ENCODE data around the gene CGB1. TPM values are rescaled to one million over a fixed set of nuclear protein-coding genes. Genes with fewer than 3 reads are reported as not detected.
A peak's percentile ranks its signal among the peaks of the same experiment; 100 is the strongest.

Gene CGB1
- total and polyA plus RNA-seq, 2 donors from 2014 or later, result not detected

DNA sequence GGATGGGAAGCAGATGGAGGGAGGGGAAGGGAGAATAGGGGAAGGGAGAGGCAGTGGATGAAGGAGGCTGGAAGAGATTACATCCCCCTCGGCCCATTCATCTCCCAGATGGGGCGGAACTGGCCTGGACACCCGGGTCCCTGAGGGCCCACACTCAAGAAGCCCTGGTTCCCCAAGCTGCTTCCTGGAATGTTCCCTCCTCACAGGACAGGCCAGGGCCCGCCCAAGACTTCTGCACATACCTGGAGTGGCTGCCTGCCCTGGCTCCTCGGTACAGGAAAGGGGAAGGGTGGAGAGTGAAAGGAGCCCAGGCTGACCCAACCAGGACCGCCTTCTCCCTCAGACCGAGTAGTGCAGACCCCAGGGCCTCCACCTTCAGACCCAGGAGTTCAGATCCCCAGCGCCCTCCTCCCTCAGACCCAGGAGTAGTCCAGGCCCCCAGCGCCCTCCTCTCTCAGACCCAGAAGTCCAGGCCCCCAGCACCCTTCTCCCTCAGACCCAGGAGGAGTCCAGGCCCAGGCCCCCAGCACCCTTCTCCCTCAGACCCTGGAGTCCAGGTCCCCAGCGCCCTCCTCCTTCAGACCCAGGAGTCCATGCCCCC, 27.4 kb upstream of the CGB1 start:
- TF ChIP-seq CTCF (IDR thresholded peaks at IDR 0.05; ENCODE audit: borderline replicate concordance, extremely low read depth, insufficient read depth), result no peak
- no peaks in the 10 kb centered on the region for H3K36me3 ChIP-seq (ENCODE audit: control insufficient read depth in 2 of 3, insufficient read depth in 3 of 3, low read length in 3 of 3)
- H3K27ac ChIP-seq (ENCODE audit: low read depth in 2 of 2, low read length in 2 of 2), result no peak overlapping the region
- FAIRE-seq (no peak), DNase-seq (no peak)
- no peaks in the 10 kb centered on the region for H3K4me1 ChIP-seq (ENCODE audit: control insufficient read depth in 2 of 3, insufficient read depth in 2 of 3, low read depth in 1 of 3, low read length in 3 of 3)
- peaks cover 2% of the 10 kb centered on the region for H3K27me3 ChIP-seq (ENCODE audit: control insufficient read depth, insufficient read depth, low read length)
- intact Hi-C loops (cut with DNase I), result no loop called here
- no peak overlapping the region for H3K4me3 ChIP-seq (ENCODE audit: low read length in 3 of 3)
- H3K9ac ChIP-seq (ENCODE audit: low read length in 3 of 3), result no peak overlapping the region
- no peaks in the 10 kb centered on the region for H3K9me3 ChIP-seq (ENCODE audit: control insufficient read depth in 2 of 3, insufficient read depth in 1 of 3, low read length in 3 of 3)

GRCh38 chr19:49061445-49061844, 24.8 kb upstream of the CGB1 start:
- H3K9ac ChIP-seq (ENCODE audit: low read length in 3 of 3), result no peak overlapping the region
- DNase-seq, result no peak
- no peaks in the 10 kb centered on the region for H3K9me3 ChIP-seq (ENCODE audit: control insufficient read depth in 2 of 3, insufficient read depth in 1 of 3, low read length in 3 of 3)
- no peak for FAIRE-seq
- H3K27ac ChIP-seq (ENCODE audit: low read depth in 2 of 2, low read length in 2 of 2), result no peak overlapping the region
- peaks cover 6% of the 10 kb centered on the region for H3K27me3 ChIP-seq (ENCODE audit: control insufficient read depth, insufficient read depth, low read length)
- peaks cover 0 to 4% (median 0%) of the 10 kb centered on the region in 3 donors for H3K4me1 ChIP-seq (ENCODE audit: control insufficient read depth in 2 of 3, insufficient read depth in 2 of 3, low read depth in 1 of 3, low read length in 3 of 3)
- H3K4me3 ChIP-seq (ENCODE audit: low read length in 3 of 3), result no peak overlapping the region
- no peak for TF ChIP-seq CTCF (IDR thresholded peaks at IDR 0.05; ENCODE audit: borderline replicate concordance, extremely low read depth, insufficient read depth)
- intact Hi-C loops (cut with DNase I), result no loop called here
- H3K36me3 ChIP-seq (ENCODE audit: control insufficient read depth in 2 of 3, insufficient read depth in 3 of 3, low read length in 3 of 3), result no peaks in the 10 kb centered on the region

DNA sequence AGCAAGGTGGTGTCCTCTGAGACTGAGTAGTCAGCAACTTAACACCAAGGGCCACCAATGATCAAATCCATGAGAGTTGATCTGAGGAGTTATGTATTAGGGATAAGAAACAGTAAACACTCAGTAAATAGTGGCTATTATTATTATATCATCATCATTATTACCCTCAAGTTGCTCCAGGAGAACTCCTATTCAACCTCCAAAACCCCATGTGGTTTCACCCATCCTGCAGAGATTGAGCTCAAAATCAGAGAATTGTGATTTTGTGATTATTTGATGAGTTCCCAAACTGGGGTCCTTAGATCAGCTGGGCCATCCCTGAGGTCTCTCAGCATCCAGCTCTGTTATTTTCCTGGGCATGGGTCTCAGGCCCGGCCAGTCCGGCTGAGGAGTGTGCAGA, 24.3 kb upstream of the CGB1 start:
- no peaks in the 10 kb centered on the region for H3K36me3 ChIP-seq (ENCODE audit: control insufficient read depth in 2 of 3, insufficient read depth in 3 of 3, low read length in 3 of 3)
- H3K27me3 ChIP-seq (ENCODE audit: control insufficient read depth, insufficient read depth, low read length), result peaks cover 5% of the 10 kb centered on the region
- H3K9me3 ChIP-seq (ENCODE audit: control insufficient read depth in 2 of 3, insufficient read depth in 1 of 3, low read length in 3 of 3), result no peaks in the 10 kb centered on the region
- no peak overlapping the region for H3K4me3 ChIP-seq (ENCODE audit: low read length in 3 of 3)
- DNase-seq (no peak), FAIRE-seq (no peak)
- intact Hi-C loops (cut with DNase I), result no loop called here
- no peak overlapping the region for H3K27ac ChIP-seq (ENCODE audit: low read depth in 2 of 2, low read length in 2 of 2)
- no peak for TF ChIP-seq CTCF (IDR thresholded peaks at IDR 0.05; ENCODE audit: borderline replicate concordance, extremely low read depth, insufficient read depth)
- peaks cover 0 to 4% (median 0%) of the 10 kb centered on the region in 3 donors for H3K4me1 ChIP-seq (ENCODE audit: control insufficient read depth in 2 of 3, insufficient read depth in 2 of 3, low read depth in 1 of 3, low read length in 3 of 3)
- no peak overlapping the region for H3K9ac ChIP-seq (ENCODE audit: low read length in 3 of 3)

GRCh38 chr19:49059053-49059452, 22.4 kb upstream of the CGB1 start:
- FAIRE-seq, result no peak
- H3K9me3 ChIP-seq (ENCODE audit: control insufficient read depth in 2 of 3, insufficient read depth in 1 of 3, low read length in 3 of 3), result no peaks in the 10 kb centered on the region
- DNase-seq, result peak in 2 of 5 donors; percentile 64 to 66
- TF ChIP-seq CTCF (IDR thresholded peaks at IDR 0.05; ENCODE audit: borderline replicate concordance, extremely low read depth, insufficient read depth), result no peak
- peaks cover 0 to 4% (median 0%) of the 10 kb centered on the region in 3 donors for H3K4me1 ChIP-seq (ENCODE audit: control insufficient read depth in 2 of 3, insufficient read depth in 2 of 3, low read depth in 1 of 3, low read length in 3 of 3)
- no peaks in the 10 kb centered on the region for H3K36me3 ChIP-seq (ENCODE audit: control insufficient read depth in 2 of 3, insufficient read depth in 3 of 3, low read length in 3 of 3)
- intact Hi-C loops (cut with DNase I), result no loop called here
- no peak overlapping the region for H3K9ac ChIP-seq (ENCODE audit: low read length in 3 of 3)
- H3K27me3 ChIP-seq (ENCODE audit: control insufficient read depth, insufficient read depth, low read length), result peaks cover 5% of the 10 kb centered on the region
- H3K27ac ChIP-seq (ENCODE audit: low read depth in 2 of 2, low read length in 2 of 2), result no peak overlapping the region
- no peak overlapping the region for H3K4me3 ChIP-seq (ENCODE audit: low read length in 3 of 3)

Data from kidney (tissue), 14 donors.